Neural progenitor cell (in vitro differentiated cells): ENCODE data around the gene IRF8.

Experiments
- EZH2 ChIP-seq: fragments of 200-600 bp; sonication (generic); IDR thresholded peaks from 2 replicates; pipeline ENCODE4 v1.6.1; 2017; ENCODE audit warnings: antibody characterized with exemption, mild to moderate bottlenecking, moderate library complexity
- EZH2phosphoT487 ChIP-seq: fragments of 200-600 bp; sonication (generic); IDR thresholded peaks from 2 replicates; pipeline ENCODE4 v1.6.1; 2017; ENCODE audit warnings: antibody characterized with exemption
- TF ChIP-seq, protein P1 (sequence below): fragments of 200-600 bp; sonication (generic); IDR thresholded peaks from 2 replicates; pipeline ENCODE4 v1.5.1; 2017; ENCODE audit warnings: antibody characterized with exemption, mild to moderate bottlenecking

DNA sequence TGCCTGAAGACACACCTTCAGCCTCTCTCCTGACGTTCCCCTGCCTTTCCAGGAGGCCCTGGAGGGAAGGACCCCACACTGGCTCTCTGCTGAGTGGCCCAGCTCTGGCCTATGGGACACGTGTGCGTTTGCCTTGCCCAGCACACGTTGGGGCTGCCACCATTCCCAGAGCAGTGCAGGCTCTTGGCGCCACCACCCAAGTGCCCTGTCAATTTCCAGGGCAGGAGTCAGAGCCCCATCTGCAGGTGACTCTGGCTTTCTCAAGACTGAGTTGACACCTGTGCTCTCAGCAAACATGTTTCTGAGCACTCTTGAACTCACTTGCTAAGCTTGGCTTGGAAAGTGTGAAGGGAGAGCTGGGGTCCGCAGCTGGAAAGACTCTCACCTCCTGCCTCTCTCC is 4.7 kb upstream of the IRF8 start:
- TF ChIP-seq EZH2phosphoT487: no peak
- TF ChIP-seq, protein P1, sequence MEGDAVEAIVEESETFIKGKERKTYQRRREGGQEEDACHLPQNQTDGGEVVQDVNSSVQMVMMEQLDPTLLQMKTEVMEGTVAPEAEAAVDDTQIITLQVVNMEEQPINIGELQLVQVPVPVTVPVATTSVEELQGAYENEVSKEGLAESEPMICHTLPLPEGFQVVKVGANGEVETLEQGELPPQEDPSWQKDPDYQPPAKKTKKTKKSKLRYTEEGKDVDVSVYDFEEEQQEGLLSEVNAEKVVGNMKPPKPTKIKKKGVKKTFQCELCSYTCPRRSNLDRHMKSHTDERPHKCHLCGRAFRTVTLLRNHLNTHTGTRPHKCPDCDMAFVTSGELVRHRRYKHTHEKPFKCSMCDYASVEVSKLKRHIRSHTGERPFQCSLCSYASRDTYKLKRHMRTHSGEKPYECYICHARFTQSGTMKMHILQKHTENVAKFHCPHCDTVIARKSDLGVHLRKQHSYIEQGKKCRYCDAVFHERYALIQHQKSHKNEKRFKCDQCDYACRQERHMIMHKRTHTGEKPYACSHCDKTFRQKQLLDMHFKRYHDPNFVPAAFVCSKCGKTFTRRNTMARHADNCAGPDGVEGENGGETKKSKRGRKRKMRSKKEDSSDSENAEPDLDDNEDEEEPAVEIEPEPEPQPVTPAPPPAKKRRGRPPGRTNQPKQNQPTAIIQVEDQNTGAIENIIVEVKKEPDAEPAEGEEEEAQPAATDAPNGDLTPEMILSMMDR: no peak
- no peak for TF ChIP-seq EZH2
